Brain microvascular endothelial cell (primary cell): Measurements from ENCODE around the gene HOXB4.

ENCODE experiments used
- DNase-seq: peaks from one replicate; pipeline ENCODE4 v3.0.0-alpha.2; 2020
- H3K27ac ChIP-seq: fragments of 250-450 bp; sonication (Bioruptor Pico); 2 replicates; pipeline ENCODE4 v1.5.1; 2020; ENCODE audit warnings: mild to moderate bottlenecking, moderate library complexity
- H3K27me3 ChIP-seq: fragments of 250-450 bp; sonication (Bioruptor Pico); replicated peaks from 2 replicates; pipeline ENCODE4 v1.5.1; 2020; ENCODE audit warnings: mild to moderate bottlenecking
- H3K36me3 ChIP-seq: fragments of 250-450 bp; sonication (Bioruptor Pico); replicated peaks from 2 replicates; pipeline ENCODE4 v1.5.1; 2020; ENCODE audit warnings: mild to moderate bottlenecking
- H3K4me3 ChIP-seq: 2 replicates; pipeline ENCODE4 v1.5.1; 2011; ENCODE audit warnings: low read depth, mild to moderate bottlenecking, control low read depth, low read length, moderate library complexity
- CTCF ChIP-seq: IDR thresholded peaks from 2 replicates; pipeline ENCODE4 v1.5.1; 2011; ENCODE audit warnings: low read depth, mild to moderate bottlenecking, moderate library complexity, low read length, control low read depth, inconsistent platforms; ENCODE audit errors: missing control alignments
- in situ Hi-C: cut with HindIII; loops from 2 replicates; pipeline ENCODE4 v1.10.0; 2017; ENCODE audit warnings: low sequenced_read_pairs, low pct_ligation_motif_present

Gene HOXB4

GRCh38 chr17:48615047-48615962 is 37.2 kb upstream of the HOXB4 start, which contains the start of gene HOXB8:
Gene HOXB8 (minus strand): TSS chr17:48615292. CDS start chr17:48614704, 588 bp downstream.
- H3K27me3 ChIP-seq = peaks cover 84% of the 10 kb centered on the region
- no peak within 1 kb of the TSS for H3K27ac ChIP-seq

DNA sequence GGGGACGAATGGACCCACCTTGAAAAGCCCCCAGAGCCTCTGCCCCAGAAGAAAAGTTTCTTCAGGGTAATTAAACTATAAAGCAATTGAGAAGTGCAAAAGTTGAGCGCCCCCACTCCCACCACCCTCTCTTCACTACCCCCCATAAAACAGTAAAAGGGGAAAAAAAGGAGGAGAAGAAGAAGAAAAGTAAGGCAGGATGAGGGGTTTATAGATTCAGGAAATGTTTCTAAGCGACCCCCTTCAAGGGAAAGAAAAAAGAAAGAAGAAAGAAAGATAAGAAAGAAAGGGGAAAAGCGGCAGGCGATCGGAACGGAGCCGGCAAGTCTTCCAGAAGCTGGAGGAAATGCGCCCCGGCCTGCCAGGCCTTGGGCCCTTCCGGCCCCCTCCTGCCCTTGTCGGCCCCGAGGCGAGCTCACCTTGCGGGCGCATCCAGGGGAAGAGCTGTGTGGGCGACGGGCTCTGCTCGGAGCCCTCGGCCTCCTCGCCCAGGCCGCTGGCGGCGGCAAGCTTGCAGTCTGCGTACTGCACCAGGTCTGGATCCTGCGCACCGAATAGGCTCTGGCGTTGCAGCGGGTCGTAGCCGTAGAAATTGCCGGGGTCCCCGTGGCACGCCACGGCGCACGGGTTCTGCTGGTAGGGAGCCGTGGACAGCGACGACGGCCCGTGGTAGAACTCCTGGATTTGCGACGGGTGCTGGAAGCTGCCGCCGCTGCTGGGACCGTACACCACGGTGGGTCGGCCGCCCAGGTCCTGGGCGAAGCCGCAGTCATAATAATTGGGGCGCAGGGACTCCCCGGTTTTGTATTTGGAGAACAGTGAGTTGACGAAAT is 35.9 kb upstream of the HOXB4 start:
- Histone ChIP-seq H3K4me3 (peak overlapping the region; percentile 12), H3K36me3 (no peaks in the 10 kb centered on the region), H3K27ac (no peak overlapping the region), H3K27me3 (peaks cover 84% of the 10 kb centered on the region)
- in situ Hi-C loops = no loop called here
- DNase-seq = no peak
- TF ChIP-seq CTCF = no peak

More at GRCh38 chr17:48615047-48615962, 37.2 kb upstream of the HOXB4 start, which contains the start of gene HOXB8:
- no peaks in the 10 kb centered on the region for H3K36me3 ChIP-seq
- in situ Hi-C loops = no loop called here
- no peak for TF ChIP-seq CTCF
- H3K4me3 ChIP-seq = peak within 1 kb of the TSS; percentile 12
- no peak for DNase-seq

- Histone ChIP-seq H3K36me3 (no peaks in the 10 kb centered on the region), H3K27me3 (peaks cover 84% of the 10 kb centered on the region), H3K4me3 (peak overlapping the region; percentile 27), H3K27ac (no peak overlapping the region)
- no peak for DNase-seq
- in situ Hi-C loops = no loop called here
- TF ChIP-seq CTCF = peak; percentile 27
These were observed 34.9 kb upstream of the HOXB4 start for GRCh38 chr17:48612854-48613691.

DNA sequence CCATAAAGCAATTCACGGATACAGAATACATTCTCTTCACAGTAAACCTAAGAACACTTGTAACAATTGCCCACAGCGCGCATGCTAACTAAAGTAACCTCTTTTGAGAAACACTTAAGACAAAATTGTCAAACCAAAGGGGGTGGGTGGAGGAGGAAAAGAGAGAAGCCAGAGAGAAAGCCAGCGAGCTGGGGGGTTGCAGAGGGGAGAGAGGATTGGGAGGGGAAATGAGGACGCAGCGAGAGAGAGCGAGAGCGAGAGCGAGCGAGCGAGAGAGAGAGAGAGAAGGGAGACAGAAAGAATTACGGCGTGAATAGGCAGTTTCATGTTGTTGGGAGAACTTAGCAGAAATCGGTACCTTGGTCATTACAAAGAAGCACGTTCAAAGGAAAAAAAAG is 34.3 kb upstream of the HOXB4 start:
- no peaks in the 10 kb centered on the region for H3K36me3 ChIP-seq
- TF ChIP-seq CTCF = no peak
- in situ Hi-C loops = no loop called here
- no peak overlapping the region for H3K27ac ChIP-seq
- H3K4me3 ChIP-seq = peak overlapping the region; percentile 17
- peaks cover 83% of the 10 kb centered on the region for H3K27me3 ChIP-seq
- no peak for DNase-seq

DNA sequence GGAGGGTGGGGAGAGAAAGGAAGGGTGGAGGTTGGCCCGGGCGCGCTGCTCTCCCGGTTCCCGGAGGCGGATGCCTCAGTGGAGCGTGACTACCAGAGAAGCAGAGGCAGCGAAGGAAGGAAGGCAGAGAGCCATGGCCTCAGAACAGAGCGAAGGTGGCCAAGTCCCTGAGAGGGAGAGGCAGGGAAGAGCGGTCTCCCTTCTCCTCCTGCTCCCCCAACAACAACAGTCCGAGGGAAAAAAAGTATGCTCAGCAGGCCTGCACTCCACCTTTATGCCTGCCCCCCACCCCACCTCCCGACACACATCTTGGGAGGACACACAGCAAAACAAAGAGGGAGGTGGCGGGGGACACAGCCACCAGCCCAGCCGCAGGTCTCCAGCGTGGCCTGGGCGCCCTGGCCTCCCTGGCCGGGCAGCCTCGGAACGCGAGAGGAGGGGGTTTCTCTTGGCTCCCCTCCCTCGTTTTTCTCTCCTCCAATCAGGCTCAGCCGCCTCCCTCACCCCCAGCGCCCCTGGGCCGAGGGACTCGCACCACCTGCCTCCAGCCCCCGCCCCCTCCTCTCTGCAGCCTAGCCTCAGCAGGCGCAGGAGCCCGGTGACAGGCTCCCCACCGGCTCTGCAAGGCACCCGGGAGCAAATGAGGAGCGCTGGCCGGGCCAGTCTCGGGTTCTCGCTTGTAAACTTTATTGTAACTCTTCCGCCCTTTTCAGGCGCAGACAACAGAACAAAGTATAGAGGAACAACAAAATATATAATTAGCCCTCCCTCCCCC is 33.7 kb upstream of the HOXB4 start:
- TF ChIP-seq CTCF = no peak
- DNase-seq = no peak
- in situ Hi-C loops = no loop called here
- H3K27me3 ChIP-seq = peaks cover 84% of the 10 kb centered on the region
- no peak overlapping the region for H3K27ac ChIP-seq
- H3K4me3 ChIP-seq = peak overlapping the region; percentile 3
- H3K36me3 ChIP-seq = no peaks in the 10 kb centered on the region
